ENCODE results near the gene SH2B2.
A peak's percentile ranks its signal among the peaks of the same experiment; 100 is the strongest.

The SH2B2 gene

DNA sequence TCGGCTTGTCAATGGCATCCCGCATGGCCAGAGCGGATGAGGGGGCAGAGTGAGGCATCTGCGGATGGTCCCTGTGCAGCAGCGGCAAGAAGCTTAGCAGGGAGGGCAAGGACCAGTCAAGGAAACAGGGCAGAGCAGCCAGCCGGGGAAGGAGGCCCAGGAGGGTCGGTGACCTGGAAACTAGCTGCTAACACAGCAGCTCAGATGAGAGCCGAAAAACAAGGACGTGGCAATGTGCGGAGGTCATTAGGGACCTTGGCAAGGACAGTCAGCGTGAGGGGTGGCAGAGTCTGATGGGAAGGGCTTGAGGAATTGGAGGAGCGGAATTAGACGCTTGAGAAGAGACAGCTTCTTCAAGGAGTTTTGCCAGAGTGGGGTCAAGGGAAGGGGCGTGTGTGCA is 20.1 kb upstream of the SH2B2 start:
- DNase-seq (ENCODE audit: low read depth), result no peak
- H3K4me3 ChIP-seq (ENCODE audit: low read length), result no peak overlapping the region
- TF ChIP-seq, protein P1, sequence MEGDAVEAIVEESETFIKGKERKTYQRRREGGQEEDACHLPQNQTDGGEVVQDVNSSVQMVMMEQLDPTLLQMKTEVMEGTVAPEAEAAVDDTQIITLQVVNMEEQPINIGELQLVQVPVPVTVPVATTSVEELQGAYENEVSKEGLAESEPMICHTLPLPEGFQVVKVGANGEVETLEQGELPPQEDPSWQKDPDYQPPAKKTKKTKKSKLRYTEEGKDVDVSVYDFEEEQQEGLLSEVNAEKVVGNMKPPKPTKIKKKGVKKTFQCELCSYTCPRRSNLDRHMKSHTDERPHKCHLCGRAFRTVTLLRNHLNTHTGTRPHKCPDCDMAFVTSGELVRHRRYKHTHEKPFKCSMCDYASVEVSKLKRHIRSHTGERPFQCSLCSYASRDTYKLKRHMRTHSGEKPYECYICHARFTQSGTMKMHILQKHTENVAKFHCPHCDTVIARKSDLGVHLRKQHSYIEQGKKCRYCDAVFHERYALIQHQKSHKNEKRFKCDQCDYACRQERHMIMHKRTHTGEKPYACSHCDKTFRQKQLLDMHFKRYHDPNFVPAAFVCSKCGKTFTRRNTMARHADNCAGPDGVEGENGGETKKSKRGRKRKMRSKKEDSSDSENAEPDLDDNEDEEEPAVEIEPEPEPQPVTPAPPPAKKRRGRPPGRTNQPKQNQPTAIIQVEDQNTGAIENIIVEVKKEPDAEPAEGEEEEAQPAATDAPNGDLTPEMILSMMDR (conservative IDR thresholded peaks at IDR 0.05; ENCODE audit: low read depth, low read length), result no peak

DNA sequence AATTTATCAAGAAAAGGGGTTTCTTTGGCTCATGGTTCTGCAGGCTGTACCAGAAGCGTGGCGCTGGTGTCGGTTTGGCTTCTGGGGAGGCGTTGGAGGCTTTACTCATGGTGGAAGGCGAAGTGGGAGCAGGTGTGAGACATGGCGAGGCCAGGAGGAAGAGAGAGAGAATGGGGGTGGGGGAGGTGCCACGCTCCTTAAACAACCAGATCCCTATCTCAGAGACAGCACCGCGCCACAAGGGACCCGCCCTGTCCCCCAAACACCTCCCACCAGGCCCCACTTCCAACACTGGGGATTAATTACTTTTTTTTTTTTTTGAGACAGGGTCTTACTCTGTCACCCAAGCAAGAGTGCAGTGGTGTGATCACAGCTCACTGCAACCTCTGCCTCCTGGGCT is 18.0 kb upstream of the SH2B2 start:
- no peak for DNase-seq (ENCODE audit: low read depth)
- no peak overlapping the region for H3K4me3 ChIP-seq (ENCODE audit: low read length)
- TF ChIP-seq, protein P1 (conservative IDR thresholded peaks at IDR 0.05; ENCODE audit: low read depth, low read length), result no peak

DNA sequence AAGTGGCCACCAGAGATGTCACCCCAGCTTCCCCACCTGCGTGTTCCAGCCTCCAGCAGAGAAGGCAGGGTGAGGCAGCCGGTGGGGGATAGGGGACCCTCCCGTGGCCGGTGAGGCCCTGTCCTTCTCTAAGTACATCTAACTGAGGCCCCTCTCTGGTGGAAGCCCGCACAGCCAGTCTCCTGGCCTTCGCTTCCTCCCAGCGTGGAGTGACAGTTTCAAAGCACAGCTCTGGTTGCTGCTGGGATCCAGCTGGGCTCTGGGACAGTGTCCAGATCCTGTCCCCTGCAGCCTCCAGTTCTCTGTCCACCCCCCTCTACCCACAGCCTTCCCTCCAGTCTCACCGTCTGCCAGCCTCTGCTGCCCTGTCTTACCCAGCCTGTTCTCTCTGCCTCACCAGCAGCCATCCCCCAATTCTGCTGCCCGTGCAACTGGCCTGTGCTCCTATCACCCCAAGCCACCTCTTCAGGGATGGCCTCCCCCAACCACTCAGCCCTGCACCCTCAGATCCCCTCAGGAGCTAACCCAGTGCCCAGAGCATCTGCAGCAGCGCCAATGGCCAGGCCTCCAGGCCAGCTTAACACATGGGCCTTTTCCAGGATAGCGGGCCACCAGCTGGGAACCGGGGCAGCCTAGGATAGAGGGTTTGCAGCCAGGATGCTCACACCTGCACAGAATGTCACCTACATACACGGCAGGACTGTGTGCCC is 16.3 kb upstream of the SH2B2 start:
- H3K4me3 ChIP-seq (ENCODE audit: low read length), result no peak overlapping the region
- TF ChIP-seq, protein P1 (conservative IDR thresholded peaks at IDR 0.05; ENCODE audit: low read depth, low read length), result no peak
- DNase-seq (ENCODE audit: low read depth), result no peak

DNA sequence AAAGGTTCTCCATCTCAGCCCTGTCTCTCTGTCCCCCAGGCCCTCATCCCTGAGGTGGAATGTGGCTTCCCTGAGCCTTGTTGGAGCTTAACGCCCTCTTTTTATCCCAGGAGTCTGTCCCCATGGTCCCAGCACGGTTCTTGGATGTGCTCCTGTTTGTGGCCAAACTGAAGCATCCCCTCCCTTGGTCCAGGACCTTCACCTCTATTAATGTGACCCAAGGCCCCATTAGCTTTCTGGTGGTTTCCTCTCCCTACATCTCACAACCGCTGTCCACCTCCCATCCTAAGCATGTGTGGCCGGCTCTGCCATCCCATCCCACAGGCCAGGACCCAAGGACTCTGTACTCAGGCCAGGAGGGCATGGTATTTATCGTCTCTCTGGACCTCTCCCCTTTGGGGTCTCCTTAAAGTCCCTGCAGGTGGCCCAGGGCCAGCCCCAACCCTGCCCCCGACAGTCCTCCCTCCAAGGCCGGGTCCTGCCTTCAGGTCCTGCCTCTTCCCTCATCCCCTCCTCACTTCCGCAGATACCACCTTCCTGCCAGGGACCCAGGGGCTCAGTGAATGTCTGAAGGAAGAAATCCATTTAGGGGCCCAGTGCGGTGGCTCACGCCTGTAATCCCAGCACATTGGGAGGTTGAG is 15.4 kb upstream of the SH2B2 start:
- no peak for DNase-seq (ENCODE audit: low read depth)
- TF ChIP-seq, protein P1 (conservative IDR thresholded peaks at IDR 0.05; ENCODE audit: low read depth, low read length), result no peak
- H3K4me3 ChIP-seq (ENCODE audit: low read length), result no peak overlapping the region

DNA sequence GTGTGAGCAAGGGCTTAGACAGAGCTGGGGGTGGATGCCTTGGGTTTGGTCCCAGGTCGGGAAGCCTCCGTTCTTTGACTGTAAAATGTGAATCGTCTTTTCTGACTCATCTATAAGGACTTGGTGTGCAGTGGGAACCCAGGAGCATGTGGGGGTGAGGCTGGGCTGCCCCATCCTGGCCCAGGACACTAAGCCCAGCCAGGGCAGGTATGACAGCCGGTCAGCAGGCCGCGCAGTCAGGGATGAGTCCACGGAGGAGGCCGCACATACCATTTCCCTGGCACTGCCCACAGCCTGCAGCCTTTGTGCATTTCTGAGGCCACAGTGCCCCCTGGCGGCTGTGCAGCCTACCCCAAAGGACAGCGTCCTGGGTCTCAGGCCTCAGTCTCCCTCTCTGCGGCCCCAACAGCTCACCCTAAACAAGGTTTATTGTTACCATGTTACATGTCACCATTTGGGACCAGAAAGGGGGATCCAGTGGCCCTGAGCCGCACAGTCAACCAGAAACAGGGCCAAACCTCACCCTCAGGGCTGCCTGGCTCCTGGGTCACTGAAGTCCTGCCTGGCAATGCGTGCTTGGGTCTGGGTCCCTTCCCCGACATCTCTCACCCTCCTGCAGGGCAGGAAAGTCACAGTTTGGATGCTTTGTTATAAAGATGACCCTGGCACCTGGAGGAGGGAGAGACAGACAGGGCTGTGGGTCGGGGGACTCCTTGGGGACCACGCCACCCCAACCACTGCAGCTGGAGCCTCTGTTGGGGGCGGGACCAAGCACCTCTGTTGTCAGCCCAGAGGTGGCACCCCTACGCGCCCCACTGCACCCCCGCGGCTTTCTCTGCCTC is 14.4 kb upstream of the SH2B2 start:
- no peak for DNase-seq (ENCODE audit: low read depth)
- TF ChIP-seq, protein P1 (conservative IDR thresholded peaks at IDR 0.05; ENCODE audit: low read depth, low read length), result peak; percentile 94

DNA sequence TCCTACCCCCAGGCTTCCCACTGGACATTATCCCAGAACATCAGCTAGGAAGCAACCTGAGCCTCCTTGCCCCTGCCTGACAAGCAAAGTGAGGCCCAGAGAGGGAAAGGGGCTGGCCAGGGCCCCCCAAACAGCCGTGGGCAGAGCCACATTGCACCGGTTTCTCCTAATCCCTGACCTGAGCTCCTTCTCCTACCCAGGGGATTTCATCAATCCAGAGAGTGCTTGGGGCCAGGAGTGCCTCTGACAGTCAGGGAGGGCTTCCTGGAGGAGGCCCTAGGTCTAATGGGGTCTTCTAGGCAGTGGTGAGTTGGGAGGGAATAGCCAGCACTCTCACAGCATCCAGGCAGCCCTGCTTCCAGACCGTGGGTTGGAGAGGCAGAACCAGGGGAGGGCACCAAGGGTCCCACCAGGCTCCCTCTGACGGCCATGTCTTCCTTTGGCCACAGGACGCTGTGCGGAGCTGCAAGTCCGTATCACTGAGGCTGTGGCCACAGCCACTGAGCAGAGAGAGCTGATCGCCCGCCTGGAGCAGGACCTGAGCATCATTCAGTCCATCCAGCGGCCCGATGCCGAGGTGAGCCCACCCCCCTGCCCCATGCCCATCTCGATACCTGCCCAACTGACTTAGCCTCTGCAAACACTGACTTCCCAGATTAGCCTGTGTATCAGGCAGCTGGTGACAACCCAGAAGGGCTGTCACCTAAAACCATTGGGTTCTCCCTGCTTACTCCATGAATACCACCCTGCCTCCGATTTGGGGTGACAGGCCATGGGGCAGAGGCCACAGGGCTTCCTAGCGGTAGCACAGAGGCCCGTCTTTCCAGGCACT is 13.5 kb upstream of the SH2B2 start:
- DNase-seq (ENCODE audit: low read depth), result no peak
- no peak overlapping the region for H3K4me3 ChIP-seq (ENCODE audit: low read length)
- TF ChIP-seq, protein P1 (conservative IDR thresholded peaks at IDR 0.05; ENCODE audit: low read depth, low read length), result no peak

More for the DNA sequence above, 14.4 kb upstream of the SH2B2 start:
- no peak overlapping the region for H3K4me3 ChIP-seq (ENCODE audit: low read length)

All from retinal pigment epithelial cell (primary cell).